ENCODE results near the gene PTPRD. TPM values are rescaled to one million over a fixed set of nuclear protein-coding genes. Genes with fewer than 3 reads are reported as not detected.

PTPRD gene
- total RNA-seq, 2 experiments from 2014 or later: not detected

- Mint-ChIP-seq H3K9me3 (ENCODE audit: insufficient read depth) (peaks cover 3% of the 10 kb centered on the region), H3K27me3 (ENCODE audit: low read depth) (peaks cover 4% of the 10 kb centered on the region), H3K27ac (no peak overlapping the region), H3K4me3 (no peak overlapping the region), H3K4me1 (ENCODE audit: low read depth) (no peaks in the 10 kb centered on the region), H3K36me3 (ENCODE audit: low read depth) (no peaks in the 10 kb centered on the region)
- DNase-seq: no peak
- no peak for ATAC-seq
- ChIA-PET POLR2A (no interaction called here), CTCF (interaction anchor here (1.0 kb wide), 1 partner anchor 11 kb away, joined by 3 read pairs; no protein-coding TSS in a partner anchor)
Measured at GRCh38 chr9:8844549-8844948, 1768.3 kb downstream of the PTPRD start.

DNA sequence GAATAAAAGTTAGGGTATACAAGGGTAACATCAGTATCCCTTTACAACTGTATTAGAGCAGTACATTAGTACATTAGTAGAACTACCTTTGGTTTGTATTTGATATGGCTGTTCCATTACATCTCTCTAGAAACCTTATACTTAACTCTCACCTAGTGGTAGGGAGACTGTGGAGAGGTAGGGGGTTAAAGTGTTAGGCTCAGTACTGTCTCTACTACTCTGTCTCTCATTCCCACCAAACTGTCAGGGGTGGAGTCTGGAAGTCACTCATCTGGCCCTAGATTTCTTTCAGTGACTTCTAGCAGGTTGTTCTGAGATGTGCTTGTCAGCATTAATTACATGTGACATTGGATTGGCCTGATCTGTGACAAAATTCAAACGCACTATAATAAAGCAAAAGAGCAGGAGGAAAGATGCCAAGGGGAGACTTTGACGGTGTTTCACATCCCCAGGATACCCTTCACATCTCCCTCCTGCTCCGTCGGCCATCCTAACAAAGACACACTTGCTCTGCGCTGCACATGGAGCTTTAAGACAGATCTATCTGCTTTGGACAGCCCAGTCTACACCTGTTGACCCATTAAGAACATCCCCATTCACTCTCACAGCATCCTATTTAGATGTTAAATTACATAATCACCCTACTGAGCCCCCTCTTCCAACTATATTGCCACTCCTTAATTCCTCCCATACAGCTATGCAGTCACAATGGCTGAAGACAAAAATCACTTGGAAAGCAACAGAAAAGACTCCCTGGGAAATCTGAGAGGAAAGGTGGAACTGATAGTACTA is 1770.2 kb downstream of the PTPRD start:
- no peak for ATAC-seq
- ChIA-PET POLR2A (no interaction called here), CTCF (no interaction called here)
- H3K4me1 Mint-ChIP-seq (ENCODE audit: low read depth): no peaks in the 10 kb centered on the region
- no peak overlapping the region for H3K4me3 Mint-ChIP-seq
- H3K9me3 Mint-ChIP-seq (ENCODE audit: insufficient read depth): no peaks in the 10 kb centered on the region
- no peaks in the 10 kb centered on the region for H3K36me3 Mint-ChIP-seq (ENCODE audit: low read depth)
- DNase-seq: no peak
- H3K27ac Mint-ChIP-seq: no peak overlapping the region
- H3K27me3 Mint-ChIP-seq (ENCODE audit: low read depth): peaks cover 4% of the 10 kb centered on the region

GRCh38 chr9:8838136-8838535 is 1774.7 kb downstream of the PTPRD start:
- ATAC-seq (no peak), DNase-seq (no peak)
- H3K4me1 Mint-ChIP-seq (ENCODE audit: low read depth): no peaks in the 10 kb centered on the region
- no peak overlapping the region for H3K27ac Mint-ChIP-seq
- CTCF ChIA-PET: no interaction called here
- POLR2A ChIA-PET: no interaction called here
- H3K27me3 Mint-ChIP-seq (ENCODE audit: low read depth): no peaks in the 10 kb centered on the region
- H3K4me3 Mint-ChIP-seq: no peak overlapping the region
- no peaks in the 10 kb centered on the region for H3K9me3 Mint-ChIP-seq (ENCODE audit: insufficient read depth)
- H3K36me3 Mint-ChIP-seq (ENCODE audit: low read depth): no peaks in the 10 kb centered on the region

DNA sequence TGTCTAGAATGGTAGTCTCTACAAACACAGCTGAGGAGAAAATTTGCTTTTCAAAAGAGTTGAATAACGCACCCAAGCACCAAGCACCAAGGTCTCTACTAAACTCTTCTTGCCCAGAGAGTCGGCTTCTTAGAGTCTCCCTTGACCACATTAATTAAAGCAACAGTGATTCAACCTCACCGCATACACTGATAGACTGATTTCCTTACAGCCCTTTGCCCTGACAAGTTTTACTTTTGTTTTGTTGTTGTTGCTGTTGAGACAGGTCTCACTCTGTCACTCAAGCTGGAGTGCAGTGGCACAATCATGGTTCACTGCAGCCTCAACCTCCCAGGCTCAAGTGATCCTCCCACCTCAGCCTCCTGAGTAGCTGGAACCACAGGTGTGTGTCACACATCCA is 1777.5 kb downstream of the PTPRD start:
- Mint-ChIP-seq H3K27me3 (ENCODE audit: low read depth) (no peaks in the 10 kb centered on the region), H3K36me3 (ENCODE audit: low read depth) (no peaks in the 10 kb centered on the region), H3K4me1 (ENCODE audit: low read depth) (no peaks in the 10 kb centered on the region), H3K4me3 (no peak overlapping the region), H3K9me3 (ENCODE audit: insufficient read depth) (no peaks in the 10 kb centered on the region), H3K27ac (no peak overlapping the region)
- ATAC-seq (no peak), DNase-seq (no peak)
- ChIA-PET POLR2A (no interaction called here), CTCF (no interaction called here)

GRCh38 chr9:8832955-8833354 is 1779.8 kb downstream of the PTPRD start:
- H3K27me3 Mint-ChIP-seq (ENCODE audit: low read depth): no peaks in the 10 kb centered on the region
- ChIA-PET CTCF (no interaction called here), POLR2A (no interaction called here)
- no peak overlapping the region for H3K4me3 Mint-ChIP-seq
- no peaks in the 10 kb centered on the region for H3K9me3 Mint-ChIP-seq (ENCODE audit: insufficient read depth)
- no peak overlapping the region for H3K27ac Mint-ChIP-seq
- H3K36me3 Mint-ChIP-seq (ENCODE audit: low read depth): no peaks in the 10 kb centered on the region
- no peaks in the 10 kb centered on the region for H3K4me1 Mint-ChIP-seq (ENCODE audit: low read depth)
- no peak for ATAC-seq
- DNase-seq: no peak

GRCh38 chr9:8832386-8832785 is 1780.4 kb downstream of the PTPRD start:
- Mint-ChIP-seq H3K9me3 (ENCODE audit: insufficient read depth) (no peaks in the 10 kb centered on the region), H3K36me3 (ENCODE audit: low read depth) (no peaks in the 10 kb centered on the region), H3K4me1 (ENCODE audit: low read depth) (no peaks in the 10 kb centered on the region), H3K27me3 (ENCODE audit: low read depth) (no peaks in the 10 kb centered on the region), H3K4me3 (no peak overlapping the region), H3K27ac (no peak overlapping the region)
- CTCF ChIA-PET: no interaction called here
- POLR2A ChIA-PET: no interaction called here
- no peak for DNase-seq
- no peak for ATAC-seq

- no peaks in the 10 kb centered on the region for H3K9me3 Mint-ChIP-seq (ENCODE audit: insufficient read depth)
- ChIA-PET CTCF (no interaction called here), POLR2A (no interaction called here)
- H3K27me3 Mint-ChIP-seq (ENCODE audit: low read depth): no peaks in the 10 kb centered on the region
- ATAC-seq: no peak
- H3K4me3 Mint-ChIP-seq: no peak overlapping the region
- no peaks in the 10 kb centered on the region for H3K4me1 Mint-ChIP-seq (ENCODE audit: low read depth)
- H3K27ac Mint-ChIP-seq: no peak overlapping the region
- H3K36me3 Mint-ChIP-seq (ENCODE audit: low read depth): no peaks in the 10 kb centered on the region
- DNase-seq: no peak
Measured at GRCh38 chr9:8831568-8831967, 1781.2 kb downstream of the PTPRD start.

DNA sequence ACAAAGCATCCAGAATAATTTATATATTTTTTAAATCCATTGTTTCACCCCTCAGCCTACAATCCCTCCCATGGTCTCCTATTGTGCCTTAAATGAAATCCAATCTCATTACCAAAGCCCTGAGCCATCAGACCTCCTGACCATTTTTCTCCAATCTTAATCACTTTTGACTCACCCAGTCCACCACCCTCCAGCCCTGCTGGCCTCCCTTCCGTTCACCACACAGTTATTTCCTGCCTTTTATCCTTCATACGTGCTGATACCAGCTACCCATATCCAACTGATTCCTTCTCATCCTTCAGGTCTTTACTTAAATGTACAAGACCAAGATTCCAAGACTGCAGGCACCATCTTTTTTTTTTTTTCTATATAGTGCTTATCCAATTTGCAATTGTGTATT is 1786.5 kb downstream of the PTPRD start:
- ATAC-seq: no peak
- DNase-seq: no peak
- CTCF ChIA-PET: no interaction called here
- no peak overlapping the region for H3K4me3 Mint-ChIP-seq
- no peaks in the 10 kb centered on the region for H3K27me3 Mint-ChIP-seq (ENCODE audit: low read depth)
- no peaks in the 10 kb centered on the region for H3K4me1 Mint-ChIP-seq (ENCODE audit: low read depth)
- H3K27ac Mint-ChIP-seq: no peak overlapping the region
- no peaks in the 10 kb centered on the region for H3K9me3 Mint-ChIP-seq (ENCODE audit: insufficient read depth)
- POLR2A ChIA-PET: no interaction called here
- no peaks in the 10 kb centered on the region for H3K36me3 Mint-ChIP-seq (ENCODE audit: low read depth)

GRCh38 chr9:8825585-8826147 is 1787.1 kb downstream of the PTPRD start:
- no peak overlapping the region for H3K27ac Mint-ChIP-seq
- ChIA-PET CTCF (no interaction called here), POLR2A (no interaction called here)
- ATAC-seq: no peak
- H3K27me3 Mint-ChIP-seq (ENCODE audit: low read depth): no peaks in the 10 kb centered on the region
- H3K4me1 Mint-ChIP-seq (ENCODE audit: low read depth): no peaks in the 10 kb centered on the region
- H3K36me3 Mint-ChIP-seq (ENCODE audit: low read depth): no peaks in the 10 kb centered on the region
- H3K9me3 Mint-ChIP-seq (ENCODE audit: insufficient read depth): no peaks in the 10 kb centered on the region
- DNase-seq: no peak
- H3K4me3 Mint-ChIP-seq: no peak overlapping the region

DNA sequence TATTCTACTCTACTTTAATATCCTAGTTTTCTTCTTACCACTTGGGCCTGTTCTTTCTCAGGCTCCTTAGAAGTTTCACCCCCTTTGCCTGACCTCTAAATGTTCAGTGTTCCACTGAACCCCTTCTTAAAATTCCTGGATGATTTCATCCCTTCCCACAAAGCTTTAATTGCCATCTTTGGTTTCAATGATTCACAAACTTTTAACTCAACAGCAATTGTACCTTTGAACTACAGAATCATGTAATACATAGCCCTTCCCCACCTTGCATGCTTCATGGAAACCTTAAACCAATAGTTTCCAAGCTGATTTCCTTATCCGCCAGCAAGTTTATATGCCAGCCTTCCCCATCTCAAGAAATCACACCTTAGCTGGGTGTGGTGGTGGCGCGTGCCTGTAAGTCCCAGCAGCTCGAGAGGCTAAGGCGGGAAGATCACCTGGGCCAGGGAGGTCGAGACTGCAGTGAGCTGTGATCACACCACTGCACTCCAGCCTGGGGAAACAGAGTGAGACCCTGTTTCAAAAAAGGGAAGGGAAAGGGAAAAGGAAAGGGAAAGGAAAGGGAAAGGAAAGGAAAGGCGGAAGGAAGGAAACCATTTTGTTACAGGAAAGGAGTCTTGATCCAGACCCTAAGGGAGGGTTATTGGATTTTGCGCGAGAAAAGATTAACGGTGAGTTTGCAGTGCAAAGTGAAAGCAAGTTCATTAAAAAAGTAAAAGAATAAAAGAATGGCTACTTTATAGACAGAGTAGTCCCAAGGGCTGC is 1789.5 kb downstream of the PTPRD start:
- Mint-ChIP-seq H3K9me3 (ENCODE audit: insufficient read depth) (no peaks in the 10 kb centered on the region), H3K27ac (no peak overlapping the region), H3K4me3 (no peak overlapping the region), H3K27me3 (ENCODE audit: low read depth) (no peaks in the 10 kb centered on the region), H3K36me3 (ENCODE audit: low read depth) (no peaks in the 10 kb centered on the region), H3K4me1 (ENCODE audit: low read depth) (no peaks in the 10 kb centered on the region)
- no peak for DNase-seq
- ATAC-seq: no peak
- ChIA-PET CTCF (no interaction called here), POLR2A (no interaction called here)

DNA sequence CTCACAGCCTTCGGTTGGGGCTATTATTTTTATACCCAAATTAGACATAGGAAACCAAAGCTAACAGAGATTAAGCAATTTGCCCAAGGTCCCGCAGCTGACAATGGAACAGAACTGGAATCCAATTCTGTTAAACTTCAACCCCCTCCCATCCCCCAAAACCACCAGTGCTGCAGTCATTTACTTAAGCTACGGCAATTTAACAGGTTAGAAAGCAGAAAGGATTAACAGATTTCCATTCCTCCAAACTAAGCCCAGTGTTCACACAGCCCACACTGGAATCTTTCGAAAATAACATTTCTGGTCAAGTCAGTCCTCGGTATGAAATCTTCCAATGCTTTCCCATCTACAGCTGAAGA is 1790.2 kb downstream of the PTPRD start:
- Mint-ChIP-seq H3K27ac (no peak overlapping the region), H3K4me3 (no peak overlapping the region), H3K9me3 (ENCODE audit: insufficient read depth) (no peaks in the 10 kb centered on the region), H3K36me3 (ENCODE audit: low read depth) (no peaks in the 10 kb centered on the region), H3K27me3 (ENCODE audit: low read depth) (no peaks in the 10 kb centered on the region), H3K4me1 (ENCODE audit: low read depth) (no peaks in the 10 kb centered on the region)
- ChIA-PET CTCF (no interaction called here), POLR2A (no interaction called here)
- ATAC-seq (no peak), DNase-seq (no peak)

- H3K27ac Mint-ChIP-seq: no peak overlapping the region
- no peak for DNase-seq
- H3K9me3 Mint-ChIP-seq (ENCODE audit: insufficient read depth): no peaks in the 10 kb centered on the region
- ChIA-PET POLR2A (no interaction called here), CTCF (no interaction called here)
- H3K4me3 Mint-ChIP-seq: no peak overlapping the region
- H3K4me1 Mint-ChIP-seq (ENCODE audit: low read depth): no peaks in the 10 kb centered on the region
- no peak for ATAC-seq
- no peaks in the 10 kb centered on the region for H3K27me3 Mint-ChIP-seq (ENCODE audit: low read depth)
- H3K36me3 Mint-ChIP-seq (ENCODE audit: low read depth): no peaks in the 10 kb centered on the region
Measured at GRCh38 chr9:8821910-8822666, 1790.7 kb downstream of the PTPRD start.

Data from activated CD8-positive, alpha-beta T cell treated with anti-CD3 and anti-CD28 coated beads, Interleukin-2, amount 10 ng/mL, durations not matched to agents 7 days and 5 days (primary cell).